NCI-H146 treated with DMSO at 0.1 percent for 48 hours (cell line): ENCODE measurements around the gene MTMR4.
"Not testable (repeated sequence)": the region's sequence is repeated elsewhere in the genome, so short reads cannot be mapped to it uniquely, and the experiment has no call there.

ENCODE experiments used
- DNase-seq: peaks from one replicate; lab custom pipeline; 2025; ENCODE audit not compliant: unreplicated experiment; lab: John Stamatoyannopoulos, UW

MTMR4 gene

GRCh38 chr17:58513965-58514769, at the start of gene MTMR4:
TSS of gene MTMR4 (minus strand) at chr17:58514638. CDS start at chr17:58514407, 231 bp downstream.
- DNase-seq = peak; percentile 75

GRCh38 chr17:58560511-58560910, 46.1 kb upstream of the MTMR4 start:
- DNase-seq = no peak

- DNase-seq = no peak
Observed at GRCh38 chr17:58557981-58558380, 43.5 kb upstream of the MTMR4 start.

- no peak for DNase-seq
Observed at GRCh38 chr17:58556833-58557250, 42.4 kb upstream of the MTMR4 start.

- not testable (repeated sequence) for DNase-seq
Observed at GRCh38 chr17:58555109-58555508, 40.7 kb upstream of the MTMR4 start.

GRCh38 chr17:58541249-58541648, 26.8 kb upstream of the MTMR4 start:
- no peak for DNase-seq

GRCh38 chr17:58539698-58540097, 25.3 kb upstream of the MTMR4 start:
- DNase-seq = no peak

- DNase-seq = no peak
Observed at GRCh38 chr17:58538811-58539409, 24.5 kb upstream of the MTMR4 start.

- DNase-seq = no peak
Observed at GRCh38 chr17:58537266-58537665, 22.8 kb upstream of the MTMR4 start.

GRCh38 chr17:58536542-58536941, 22.1 kb upstream of the MTMR4 start:
- no peak for DNase-seq

GRCh38 chr17:58535431-58535830, 21.0 kb upstream of the MTMR4 start:
- DNase-seq = no peak

- DNase-seq = no peak
Observed at GRCh38 chr17:58534901-58535421, 20.5 kb upstream of the MTMR4 start.

GRCh38 chr17:58534331-58534730, 19.9 kb upstream of the MTMR4 start:
- DNase-seq = no peak

GRCh38 chr17:58533616-58534188, 19.3 kb upstream of the MTMR4 start:
- no peak for DNase-seq

GRCh38 chr17:58532555-58532951, 18.1 kb upstream of the MTMR4 start:
- DNase-seq = no peak

- DNase-seq = peak; percentile 15
Observed at GRCh38 chr17:58531661-58532554, 17.5 kb upstream of the MTMR4 start.

GRCh38 chr17:58531122-58531521, 16.7 kb upstream of the MTMR4 start:
- no peak for DNase-seq

- no peak for DNase-seq
Observed at GRCh38 chr17:58530655-58531054, 16.2 kb upstream of the MTMR4 start.

- DNase-seq = no peak
Observed at GRCh38 chr17:58529275-58529674, 14.8 kb upstream of the MTMR4 start.

- no peak for DNase-seq
Observed at GRCh38 chr17:58528443-58528842, 14.0 kb upstream of the MTMR4 start.

- DNase-seq = no peak
Observed at GRCh38 chr17:58527949-58528348, 13.5 kb upstream of the MTMR4 start.
